MCF 10A (cell line): ENCODE data around the gene SHISA9. TPM values are rescaled to one million over a fixed set of nuclear protein-coding genes. Genes with fewer than 3 reads are reported as not detected.
A peak's percentile ranks its signal among the peaks of the same experiment; 100 is the strongest.

ENCODE experiments used
- BruUV-seq: library from RNA; stranded (reverse); fragments of 400-500 nt; replicated peaks from 2 replicates; lab custom pipeline; 2021; lab: Mats Ljungman, UMichigan
- CTCF ChIA-PET: fragments of 300-600 bp; sonication (Branson Sonifier 250); formaldehyde crosslinking; extraction: SDS; loops from one replicate; lab custom pipeline; 2021; ENCODE audit warnings: antibody characterized with exemption, inconsistent platforms; lab: Yijun Ruan, JAX
- POLR2A ChIA-PET: fragments of 300-600, 350-650 bp; sonication (Branson Sonifier 250); formaldehyde crosslinking; extraction: SDS; loops from one replicate; lab custom pipeline; 2020; ENCODE audit warnings: antibody characterized with exemption, inconsistent platforms; lab: Yijun Ruan, JAX
- DNase-seq: peaks from one replicate; pipeline ENCODE4 v3.0.0-alpha.2; 2018; ENCODE audit not compliant: unreplicated experiment
- H3K27ac Mint-ChIP-seq: one replicate; pipeline ENCODE4 v1.8.0; 2022; ENCODE audit warnings: mild to moderate bottlenecking, low read depth, mixed read lengths; ENCODE audit not compliant: unreplicated experiment
- H3K27me3 Mint-ChIP-seq: one replicate; pipeline ENCODE4 v1.8.0; 2022; ENCODE audit warnings: mixed read lengths; ENCODE audit not compliant: insufficient read depth, unreplicated experiment
- H3K36me3 Mint-ChIP-seq: one replicate; pipeline ENCODE4 v1.8.0; 2022; ENCODE audit warnings: mild to moderate bottlenecking, moderate library complexity, mixed read lengths; ENCODE audit not compliant: insufficient read depth, unreplicated experiment
- H3K4me1 Mint-ChIP-seq: one replicate; pipeline ENCODE4 v1.8.0; 2022; ENCODE audit warnings: mixed read lengths; ENCODE audit not compliant: insufficient read depth, unreplicated experiment
- H3K4me3 Mint-ChIP-seq: one replicate; pipeline ENCODE4 v1.8.0; 2022; ENCODE audit warnings: mild to moderate bottlenecking, moderate library complexity, mixed read lengths; ENCODE audit not compliant: unreplicated experiment
- H3K9me3 Mint-ChIP-seq: one replicate; pipeline ENCODE4 v1.8.0; 2022; ENCODE audit warnings: mixed read lengths; ENCODE audit not compliant: unreplicated experiment
- intact Hi-C: fragments of 100-400 bp; cut with micrococcal nuclease; formaldehyde crosslinking; loops from 2 replicates; pipeline ENCODE4 v1.14.1; 2022
- total RNA-seq: library from RNA; stranded (reverse); gene quantifications from 2 replicates; pipeline ENCODE4 v1.2.3, GENCODE V29; 2022
- TF ChIP-seq, protein P1 (sequence below): fragments of 200-600 bp; IDR thresholded peaks from one replicate; pipeline ENCODE4 v1.8.0; 2022; ENCODE audit warnings: antibody characterized with exemption, mild to moderate bottlenecking; ENCODE audit not compliant: unreplicated experiment

The SHISA9 gene
- total RNA-seq, 1 experiment from 2014 or later, result 8.0 TPM

DNA sequence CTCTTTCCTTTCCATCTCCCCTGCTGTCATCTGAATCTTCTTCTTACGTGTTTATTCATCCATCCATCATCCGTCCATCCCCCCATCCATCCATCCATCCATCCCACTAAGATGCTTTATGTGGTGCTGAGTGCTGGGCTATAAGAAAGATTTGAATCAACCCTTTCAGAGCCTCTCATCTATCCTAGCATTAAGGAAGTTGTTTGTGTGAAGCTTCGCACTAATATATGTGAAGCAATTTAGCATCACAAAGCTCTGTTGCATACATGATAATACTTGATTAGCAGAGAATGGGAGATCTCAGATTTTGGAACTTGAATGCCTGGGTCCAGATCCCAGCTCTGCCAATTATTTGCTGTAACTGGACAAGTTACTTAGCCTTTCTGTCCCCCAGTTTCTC is 255.7 kb downstream of the SHISA9 start:
- CTCF ChIA-PET, result no interaction called here

DNA sequence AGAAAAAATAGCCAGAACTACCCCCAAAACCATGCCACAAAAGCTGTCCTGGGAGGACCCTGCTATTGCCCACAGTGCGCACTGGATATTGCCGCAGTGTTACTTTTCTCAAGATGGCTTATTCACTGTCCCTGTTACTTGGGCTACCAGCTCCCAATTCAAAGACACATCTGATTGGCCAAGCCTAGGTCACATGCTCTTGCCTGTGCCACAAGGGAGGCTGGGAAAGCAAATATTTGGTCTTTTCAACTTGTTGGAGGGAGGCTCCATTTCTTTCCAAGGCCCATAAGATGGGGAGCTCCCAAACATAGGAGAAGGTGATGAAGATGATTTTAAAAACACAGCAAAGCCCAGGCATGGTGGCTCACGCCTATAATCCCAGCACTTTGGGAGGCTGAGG is 257.0 kb downstream of the SHISA9 start:
- no peaks in the 10 kb centered on the region for H3K36me3 Mint-ChIP-seq
- H3K9me3 Mint-ChIP-seq, result peaks cover 7% of the 10 kb centered on the region
- no peaks in the 10 kb centered on the region for H3K27me3 Mint-ChIP-seq
- TF ChIP-seq, protein P1, sequence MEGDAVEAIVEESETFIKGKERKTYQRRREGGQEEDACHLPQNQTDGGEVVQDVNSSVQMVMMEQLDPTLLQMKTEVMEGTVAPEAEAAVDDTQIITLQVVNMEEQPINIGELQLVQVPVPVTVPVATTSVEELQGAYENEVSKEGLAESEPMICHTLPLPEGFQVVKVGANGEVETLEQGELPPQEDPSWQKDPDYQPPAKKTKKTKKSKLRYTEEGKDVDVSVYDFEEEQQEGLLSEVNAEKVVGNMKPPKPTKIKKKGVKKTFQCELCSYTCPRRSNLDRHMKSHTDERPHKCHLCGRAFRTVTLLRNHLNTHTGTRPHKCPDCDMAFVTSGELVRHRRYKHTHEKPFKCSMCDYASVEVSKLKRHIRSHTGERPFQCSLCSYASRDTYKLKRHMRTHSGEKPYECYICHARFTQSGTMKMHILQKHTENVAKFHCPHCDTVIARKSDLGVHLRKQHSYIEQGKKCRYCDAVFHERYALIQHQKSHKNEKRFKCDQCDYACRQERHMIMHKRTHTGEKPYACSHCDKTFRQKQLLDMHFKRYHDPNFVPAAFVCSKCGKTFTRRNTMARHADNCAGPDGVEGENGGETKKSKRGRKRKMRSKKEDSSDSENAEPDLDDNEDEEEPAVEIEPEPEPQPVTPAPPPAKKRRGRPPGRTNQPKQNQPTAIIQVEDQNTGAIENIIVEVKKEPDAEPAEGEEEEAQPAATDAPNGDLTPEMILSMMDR, result no peak
- H3K27ac Mint-ChIP-seq, result no peak overlapping the region
- BruUV-seq, result no TSS peak
- intact Hi-C loops, result no loop called here
- POLR2A ChIA-PET, result no interaction called here
- H3K4me1 Mint-ChIP-seq, result peaks cover 6% of the 10 kb centered on the region
- no peak overlapping the region for H3K4me3 Mint-ChIP-seq
- CTCF ChIA-PET, result no interaction called here
- DNase-seq, result no peak

More for the DNA sequence above, 255.7 kb downstream of the SHISA9 start:
- Mint-ChIP-seq H3K27ac (no peak overlapping the region), H3K36me3 (no peaks in the 10 kb centered on the region), H3K9me3 (peaks cover 7% of the 10 kb centered on the region), H3K4me3 (no peak overlapping the region), H3K27me3 (no peaks in the 10 kb centered on the region), H3K4me1 (peaks cover 6% of the 10 kb centered on the region)
- DNase-seq, result no peak
- POLR2A ChIA-PET, result no interaction called here
- no TSS peak for BruUV-seq
- intact Hi-C loops, result no loop called here
- TF ChIP-seq, protein P1, result no peak

DNA sequence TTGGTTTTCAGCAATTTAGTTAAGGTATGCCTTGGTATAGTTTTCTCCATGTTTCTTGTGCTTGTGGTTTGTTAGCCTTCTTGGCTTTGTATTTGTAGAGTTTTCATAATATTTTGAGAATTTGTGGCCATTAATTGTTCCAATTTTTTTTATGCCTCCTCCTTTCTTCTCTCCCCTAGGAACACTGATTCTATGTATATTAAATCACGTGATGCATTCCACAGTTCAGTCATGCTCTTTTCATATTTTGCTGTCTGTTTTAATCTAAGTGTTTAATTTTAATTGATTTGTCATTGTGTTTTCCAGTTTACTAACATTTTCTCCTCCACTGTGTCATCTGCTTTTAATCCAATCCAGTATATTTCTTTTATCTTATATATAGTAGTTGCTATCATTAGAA is 263.6 kb downstream of the SHISA9 start:
- Mint-ChIP-seq H3K27me3 (no peaks in the 10 kb centered on the region), H3K4me3 (no peak overlapping the region), H3K27ac (no peak overlapping the region), H3K4me1 (peaks cover 5% of the 10 kb centered on the region), H3K9me3 (peaks cover 8% of the 10 kb centered on the region), H3K36me3 (no peaks in the 10 kb centered on the region)
- no peak for DNase-seq
- no TSS peak for BruUV-seq
- intact Hi-C loops, result no loop called here
- TF ChIP-seq, protein P1, result no peak
- POLR2A ChIA-PET, result no interaction called here
- CTCF ChIA-PET, result no interaction called here

DNA sequence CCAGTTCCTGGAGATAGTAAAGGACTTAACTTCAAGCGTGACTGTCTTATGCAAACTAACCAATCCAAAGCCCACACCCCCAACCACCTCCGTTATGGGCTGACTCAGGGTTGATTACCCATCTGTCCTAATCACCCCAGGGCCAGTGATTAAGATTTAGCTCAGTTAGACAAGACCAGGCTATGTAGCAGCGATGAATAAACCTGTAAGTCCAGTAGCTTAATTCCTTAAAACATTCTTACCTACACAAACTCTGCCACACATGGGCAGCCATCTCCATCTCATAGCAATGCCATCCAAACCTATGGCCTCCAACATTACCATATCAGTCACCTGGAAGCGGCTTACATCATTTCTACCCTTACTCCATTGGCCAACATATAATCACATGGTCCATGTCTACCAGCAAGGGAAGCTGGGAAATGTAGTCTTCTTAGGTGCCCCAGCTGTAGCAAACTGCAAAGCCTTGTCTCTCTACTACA is 266.7 kb downstream of the SHISA9 start:
- BruUV-seq, result no TSS peak
- Mint-ChIP-seq H3K27me3 (no peaks in the 10 kb centered on the region), H3K9me3 (peaks cover 8% of the 10 kb centered on the region), H3K27ac (no peak overlapping the region), H3K4me3 (no peak overlapping the region), H3K36me3 (no peaks in the 10 kb centered on the region), H3K4me1 (peaks cover 5% of the 10 kb centered on the region)
- DNase-seq, result peak; percentile 21
- POLR2A ChIA-PET, result interaction anchor here (0.6 kb wide), 1 partner anchor 841 kb away, joined by 7 read pairs; no protein-coding TSS in a partner anchor
- intact Hi-C loops, result no loop called here
- CTCF ChIA-PET, result interaction anchor here (0.6 to 0.9 kb wide), 2 partner anchors 18 to 642 kb away, joined by 3 to 5 read pairs; no protein-coding TSS in a partner anchor
- TF ChIP-seq, protein P1, result no peak
